CD4-positive, alpha-beta T cell treated with Interleukin-21 for 1 hour (primary cell): Measurements from ENCODE around the gene MTFR1L.
A peak's percentile ranks its signal among the peaks of the same experiment; 100 is the strongest.

Experiments
- DNase-seq: peaks from one replicate; pipeline ENCODE4 v3.0.0-alpha.2; 2020

The MTFR1L gene

DNA sequence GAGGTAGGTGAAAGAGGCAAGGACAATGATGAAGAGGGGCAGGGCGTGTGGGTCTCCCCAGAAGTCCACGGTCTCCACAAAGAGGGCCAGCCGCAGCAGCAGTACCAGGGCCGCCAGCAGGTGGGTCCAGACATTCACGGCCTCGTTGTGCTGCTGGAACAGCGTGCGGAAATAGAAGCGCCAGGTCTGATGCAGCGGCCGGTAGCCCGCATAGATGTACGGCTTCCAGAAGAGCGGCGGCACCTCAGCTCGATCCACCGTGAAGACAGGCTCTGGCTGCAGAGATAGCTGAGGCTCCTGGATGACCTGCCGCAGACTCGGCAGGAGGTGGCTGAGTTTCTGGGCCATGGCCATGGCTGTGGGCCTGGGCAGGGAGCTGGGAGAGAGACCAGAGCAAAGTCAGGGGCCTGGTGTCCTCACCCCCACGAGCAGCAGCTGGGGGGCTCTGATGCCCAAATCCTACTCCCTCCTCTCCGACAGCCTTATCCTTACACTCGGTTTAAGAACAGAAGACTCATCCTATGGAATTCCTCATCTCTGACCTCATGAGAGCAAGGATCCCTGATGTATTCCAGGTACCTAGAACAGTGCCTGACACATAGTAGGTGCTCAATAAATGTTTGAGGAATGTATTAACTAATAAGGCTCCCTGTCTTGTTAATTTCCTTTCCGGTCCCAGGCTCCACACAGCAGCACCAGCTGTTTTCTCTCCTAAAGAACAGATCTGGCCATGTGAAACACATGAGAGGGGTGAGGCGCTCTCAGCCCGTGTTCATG, 43.9 kb downstream of the MTFR1L start:
- no peak for DNase-seq

DNA sequence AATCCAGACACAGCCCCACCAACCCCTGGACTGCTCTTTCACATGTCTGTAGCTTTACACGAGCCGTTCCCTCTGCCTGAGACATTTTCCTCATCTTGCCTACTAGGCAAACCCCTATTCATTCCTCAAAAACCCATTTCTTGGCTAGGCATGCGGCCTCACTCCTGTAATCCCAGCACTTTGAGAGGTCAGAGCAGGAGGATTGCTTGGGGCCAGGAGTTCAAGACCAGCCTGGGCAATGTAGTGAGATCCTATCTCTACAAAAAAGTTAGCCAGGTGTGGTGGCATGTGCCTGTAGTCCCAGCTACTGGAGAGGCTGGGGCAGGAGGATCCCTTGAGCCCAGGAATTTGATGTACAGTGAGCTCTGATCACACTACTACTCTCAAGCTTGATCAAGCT, 44.7 kb downstream of the MTFR1L start:
- DNase-seq = no peak

DNA sequence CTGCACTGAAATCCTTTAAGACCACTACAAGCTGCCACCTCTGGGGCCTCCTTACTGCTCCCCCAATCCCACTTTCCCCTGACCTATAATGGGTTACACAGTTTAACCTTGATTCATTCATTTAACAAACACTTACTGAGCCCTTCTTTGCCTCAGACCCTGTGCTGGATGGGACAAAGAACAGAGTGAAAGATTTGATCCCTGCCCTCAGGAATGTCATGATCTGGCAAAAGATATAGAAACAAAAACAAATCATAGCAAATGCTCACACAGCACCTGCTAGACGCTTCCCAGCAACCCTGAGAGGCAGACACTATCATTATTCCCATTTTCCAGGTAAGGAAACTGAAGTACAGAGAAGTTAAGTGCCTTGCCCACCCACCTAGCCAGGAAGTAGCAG, 46.5 kb downstream of the MTFR1L start:
- no peak for DNase-seq

DNA sequence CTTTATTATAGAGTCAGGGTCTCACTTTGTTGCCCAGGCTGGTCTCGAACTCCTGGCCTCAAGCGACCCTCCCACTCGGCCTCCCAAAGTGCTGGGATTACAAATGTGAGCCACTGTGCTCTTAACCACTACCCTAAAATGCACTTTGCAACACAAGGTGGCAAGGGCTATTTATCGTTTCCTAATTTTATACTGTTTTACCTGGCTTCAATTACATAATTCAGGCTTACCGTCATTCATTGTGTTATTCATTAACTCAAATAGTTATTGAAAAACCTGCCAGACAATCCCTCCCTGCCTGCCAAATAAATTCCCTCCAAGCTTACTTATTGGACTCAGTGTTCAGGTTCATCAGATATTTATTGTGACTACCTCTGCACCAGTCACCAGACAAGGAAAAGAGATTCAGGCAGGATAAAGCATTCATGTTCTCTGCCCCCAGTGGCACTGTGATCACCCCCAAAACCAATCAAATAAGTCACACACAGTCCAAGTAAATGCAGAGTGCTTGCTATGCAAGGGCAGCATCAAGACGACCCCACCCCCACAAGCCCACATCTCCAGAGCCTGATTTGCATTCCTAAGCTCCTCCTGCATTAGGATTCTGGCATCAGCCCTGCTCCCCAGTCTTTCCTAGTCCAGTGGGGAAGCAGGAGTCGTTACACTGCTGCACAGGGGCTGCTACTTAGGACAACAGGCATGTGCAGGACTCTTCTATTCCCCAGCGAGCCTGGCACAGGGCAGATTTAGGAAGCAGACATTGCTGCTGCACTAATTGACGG, 47.6 kb downstream of the MTFR1L start:
- no peak for DNase-seq

DNA sequence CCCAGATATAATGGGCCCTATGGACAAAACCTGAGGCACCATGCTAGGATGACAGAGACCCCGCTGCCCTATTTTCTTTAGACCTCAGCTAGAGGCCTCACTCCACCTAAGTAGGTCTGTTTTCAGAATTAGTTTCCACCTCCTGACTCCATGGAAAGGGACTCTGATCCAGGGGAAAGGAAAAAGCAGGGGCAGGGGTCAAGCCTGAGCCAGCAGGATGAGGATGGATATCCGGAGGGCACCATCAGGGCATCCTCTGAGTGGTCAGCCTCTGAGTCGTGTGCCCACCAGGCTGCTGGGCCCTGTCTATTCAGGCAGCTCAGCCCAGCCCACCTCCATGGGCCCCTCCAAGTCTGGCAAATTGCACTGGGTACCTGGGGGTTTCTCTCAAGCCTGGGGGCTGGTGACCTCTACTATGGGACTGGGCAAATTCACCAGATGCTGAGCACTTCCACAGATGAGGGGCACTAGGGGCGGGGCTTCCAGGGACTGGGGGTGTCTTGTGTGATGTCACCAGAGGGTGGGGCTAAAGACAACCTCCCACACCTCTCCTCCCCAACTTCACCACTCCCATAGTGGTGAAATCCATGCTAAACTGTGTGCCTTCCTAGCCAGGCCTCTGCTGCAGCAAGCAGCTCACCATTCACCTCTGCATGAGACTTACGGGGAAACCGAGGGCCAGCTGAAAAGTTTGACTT, 50.3 kb downstream of the MTFR1L start:
- no peak for DNase-seq

DNA sequence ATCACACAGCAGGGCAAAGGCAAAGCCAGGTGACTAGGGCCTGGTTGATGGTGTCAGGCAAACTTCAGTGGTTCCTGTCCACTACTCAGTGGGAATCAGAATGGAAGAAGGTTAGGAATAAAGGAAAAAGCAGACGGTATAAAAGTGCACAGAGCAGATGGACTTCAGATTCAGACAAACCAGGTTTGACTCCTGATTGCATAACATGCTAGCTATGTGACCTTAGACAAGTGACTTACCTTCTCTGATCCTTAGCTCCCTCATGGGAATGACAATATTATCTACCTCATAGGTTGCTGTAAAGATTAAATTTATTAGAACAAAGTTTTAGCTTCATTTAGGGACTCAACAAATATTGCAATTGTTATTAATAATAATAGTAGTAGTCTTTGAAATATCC, 50.9 kb downstream of the MTFR1L start:
- no peak for DNase-seq

DNA sequence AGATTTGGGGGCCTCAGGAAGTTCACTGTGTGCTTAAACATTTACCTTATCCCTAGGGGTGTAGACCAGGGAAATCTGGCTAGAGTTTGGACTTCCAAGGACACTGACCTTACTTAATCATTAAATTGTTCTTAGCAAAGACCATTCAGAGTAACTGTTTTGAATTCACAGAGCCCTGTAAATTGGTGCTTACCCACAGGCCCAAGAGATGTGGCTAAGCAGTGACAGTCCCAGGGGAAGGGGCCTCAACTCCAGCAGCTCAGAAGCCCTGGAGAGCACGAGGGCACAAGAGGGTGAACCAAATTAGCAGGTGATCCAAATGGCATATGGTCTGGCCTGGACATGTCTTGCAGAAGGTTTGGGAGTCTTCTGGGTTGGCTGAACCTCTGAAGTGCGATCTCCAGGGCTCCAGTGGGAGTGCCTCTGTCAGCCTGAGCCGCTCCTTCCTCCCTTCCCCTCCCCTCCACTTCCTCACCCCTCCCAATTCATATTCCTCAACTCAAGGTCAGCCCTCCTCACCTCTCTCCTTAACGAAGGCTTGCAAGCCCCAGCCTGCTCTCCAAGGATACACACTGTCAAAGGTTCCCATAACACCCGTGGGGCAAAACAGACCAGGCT, 51.4 kb downstream of the MTFR1L start:
- DNase-seq = no peak

DNA sequence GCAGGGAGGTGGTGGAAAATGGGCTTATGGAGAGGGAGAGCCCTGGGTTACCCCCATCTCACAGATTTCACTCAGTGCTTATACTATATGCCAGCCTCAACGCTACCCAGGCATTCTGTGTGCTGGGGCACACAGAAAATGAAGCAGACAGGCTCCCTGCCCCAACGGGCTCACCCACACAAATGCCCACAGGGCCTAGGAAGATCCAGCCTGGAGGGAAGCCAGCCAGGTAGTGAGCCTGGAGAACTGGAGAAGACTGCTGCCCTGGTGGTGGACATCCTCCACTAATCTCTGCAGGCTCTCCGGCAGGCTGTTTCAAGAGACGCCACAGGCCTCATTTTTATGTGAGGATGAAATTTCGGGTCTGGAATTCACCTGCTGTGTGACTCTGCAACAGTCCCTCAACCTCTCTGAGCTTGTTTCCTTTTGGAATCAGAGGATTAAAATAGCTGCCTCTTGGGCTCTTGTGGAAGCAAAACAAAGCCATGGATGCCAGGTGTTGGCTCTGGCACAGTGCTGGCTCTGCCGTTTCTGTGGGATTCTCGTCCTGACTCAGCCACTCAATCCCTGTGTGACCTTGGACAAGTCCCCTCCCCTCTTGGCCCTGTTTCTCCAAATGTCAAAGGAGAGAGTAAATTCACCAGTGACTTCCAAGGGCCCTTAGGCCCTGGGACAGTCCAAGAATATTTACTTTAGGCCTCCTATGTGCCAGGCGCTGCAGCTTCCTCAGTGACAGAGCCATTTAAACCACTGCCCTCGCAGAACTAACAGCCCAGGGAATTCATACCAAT, 52.1 kb downstream of the MTFR1L start:
- DNase-seq = no peak

DNA sequence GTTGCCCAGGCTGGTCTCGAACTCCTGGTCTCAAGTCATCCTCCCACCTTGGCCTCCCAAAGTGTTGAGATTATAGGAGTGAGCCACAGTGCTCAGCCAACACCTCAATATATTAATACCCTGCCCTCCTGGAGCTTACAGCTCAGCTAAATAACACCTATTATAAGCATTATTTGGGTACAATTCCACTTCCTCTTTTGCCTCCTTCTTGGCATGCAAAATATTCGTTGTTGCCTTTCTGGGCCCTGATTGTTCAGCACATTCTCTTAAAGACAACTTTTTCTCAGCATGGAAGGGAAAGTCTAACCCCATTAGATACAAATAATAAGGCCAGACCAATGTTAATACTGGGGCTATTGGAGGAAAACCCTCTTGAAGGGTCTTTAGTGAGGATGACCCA, 53.0 kb downstream of the MTFR1L start:
- no peak for DNase-seq

DNA sequence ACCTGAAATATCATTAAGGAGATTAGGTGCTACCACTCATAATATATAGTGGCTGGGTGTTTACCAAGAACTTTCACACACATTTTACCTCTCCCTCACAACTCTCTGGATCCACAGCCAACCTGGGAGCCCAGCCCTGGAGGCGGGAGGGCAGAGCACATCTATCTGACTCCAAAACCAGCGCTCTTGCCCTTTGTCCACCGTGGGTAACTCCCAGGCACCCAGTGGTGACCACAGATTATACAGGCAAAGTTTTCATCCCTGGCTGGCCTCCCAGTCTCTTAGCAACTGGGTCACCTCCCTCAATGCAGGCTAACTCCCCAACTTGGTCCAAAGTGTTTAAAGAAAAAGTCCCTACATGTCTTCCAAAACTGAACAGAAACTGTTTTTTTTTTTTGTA, 53.4 kb downstream of the MTFR1L start:
- DNase-seq = no peak

DNA sequence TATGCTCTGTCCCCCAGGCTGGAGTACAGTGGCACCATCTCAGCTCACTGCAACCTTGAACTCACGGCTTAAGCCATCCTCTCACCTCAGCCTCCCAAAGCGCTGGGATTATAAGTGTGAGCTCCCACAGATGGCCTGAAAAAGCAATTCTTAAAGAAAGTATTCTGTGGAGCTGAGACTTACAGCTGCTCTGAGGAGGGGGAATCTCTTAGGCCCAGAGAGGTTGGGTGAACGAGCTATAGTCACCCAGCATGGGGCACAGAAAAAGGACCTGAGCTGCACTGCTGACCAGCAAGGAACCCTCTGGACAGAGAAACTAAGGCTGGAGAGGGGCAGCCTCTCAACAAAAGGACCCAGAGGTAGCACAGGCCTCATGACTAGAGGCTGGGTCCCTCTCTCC, 54.5 kb downstream of the MTFR1L start:
- DNase-seq = no peak

DNA sequence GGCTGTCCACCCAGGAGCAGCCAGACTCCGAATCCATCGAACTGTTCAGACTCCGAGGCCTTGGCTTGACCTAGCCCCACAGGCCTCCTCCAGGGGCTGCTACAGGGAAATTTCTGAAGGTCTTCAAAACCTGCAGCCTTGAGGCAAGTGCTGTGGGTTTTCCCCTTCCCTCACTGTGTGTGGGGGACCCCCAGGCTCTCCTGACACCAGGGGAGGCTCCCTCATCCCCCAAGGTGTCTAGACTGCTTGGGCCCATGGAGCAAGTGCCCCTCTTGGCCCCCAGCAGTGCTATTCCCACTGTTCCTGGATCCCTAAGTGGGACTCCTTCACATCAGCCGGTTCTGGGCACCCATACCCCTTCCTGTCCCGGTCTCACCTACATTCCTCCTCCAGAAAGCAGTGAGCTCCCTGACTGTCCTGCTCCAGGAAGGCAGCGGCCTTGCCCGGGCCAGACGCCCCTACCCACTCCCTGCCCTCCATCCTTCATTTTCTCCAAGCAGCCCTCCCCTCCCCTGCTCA, 54.9 kb downstream of the MTFR1L start:
- DNase-seq = no peak

DNA sequence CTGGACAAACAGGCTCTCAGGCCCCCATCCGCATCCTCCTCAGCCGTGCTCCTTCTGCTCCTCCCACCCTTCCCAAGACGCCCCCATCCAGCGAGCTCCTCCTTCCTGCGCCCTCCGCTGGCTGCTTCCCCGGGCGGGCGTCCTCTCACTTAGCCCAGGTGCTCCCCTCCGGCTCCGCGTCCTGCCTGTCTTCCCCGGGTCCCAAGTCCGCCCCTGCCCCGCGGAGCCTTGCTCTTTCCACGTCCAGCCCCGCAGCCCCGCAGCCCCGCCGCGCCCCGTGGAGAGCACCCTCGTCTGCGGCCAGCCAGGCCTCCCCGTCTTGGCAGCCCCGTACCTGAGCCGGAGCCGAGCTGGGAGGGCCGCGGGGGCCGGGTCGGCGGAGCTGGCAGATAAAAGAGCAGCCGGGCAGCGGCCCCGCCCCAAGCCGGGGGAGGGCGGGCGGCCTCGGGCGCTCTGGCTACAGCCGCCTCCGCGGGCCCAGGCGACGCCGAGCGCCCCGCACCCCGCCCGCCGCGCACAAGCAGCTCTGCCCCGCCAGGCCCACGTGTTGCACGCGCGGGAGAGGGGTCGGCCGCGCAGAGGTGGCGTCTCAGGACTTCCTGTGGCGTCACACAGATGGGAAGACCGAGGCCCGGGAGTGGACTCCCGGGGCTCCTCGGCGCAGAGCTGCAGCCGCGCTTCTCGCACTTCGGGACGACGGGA, 55.6 kb downstream of the MTFR1L start, which contains the start of gene PAQR7:
Gene PAQR7, minus strand, starts transcription at position 555 of the 702 bp plus-strand sequence. CDS start 11,869 bp downstream, outside the sequence.
- peak; percentile 65 for DNase-seq

DNA sequence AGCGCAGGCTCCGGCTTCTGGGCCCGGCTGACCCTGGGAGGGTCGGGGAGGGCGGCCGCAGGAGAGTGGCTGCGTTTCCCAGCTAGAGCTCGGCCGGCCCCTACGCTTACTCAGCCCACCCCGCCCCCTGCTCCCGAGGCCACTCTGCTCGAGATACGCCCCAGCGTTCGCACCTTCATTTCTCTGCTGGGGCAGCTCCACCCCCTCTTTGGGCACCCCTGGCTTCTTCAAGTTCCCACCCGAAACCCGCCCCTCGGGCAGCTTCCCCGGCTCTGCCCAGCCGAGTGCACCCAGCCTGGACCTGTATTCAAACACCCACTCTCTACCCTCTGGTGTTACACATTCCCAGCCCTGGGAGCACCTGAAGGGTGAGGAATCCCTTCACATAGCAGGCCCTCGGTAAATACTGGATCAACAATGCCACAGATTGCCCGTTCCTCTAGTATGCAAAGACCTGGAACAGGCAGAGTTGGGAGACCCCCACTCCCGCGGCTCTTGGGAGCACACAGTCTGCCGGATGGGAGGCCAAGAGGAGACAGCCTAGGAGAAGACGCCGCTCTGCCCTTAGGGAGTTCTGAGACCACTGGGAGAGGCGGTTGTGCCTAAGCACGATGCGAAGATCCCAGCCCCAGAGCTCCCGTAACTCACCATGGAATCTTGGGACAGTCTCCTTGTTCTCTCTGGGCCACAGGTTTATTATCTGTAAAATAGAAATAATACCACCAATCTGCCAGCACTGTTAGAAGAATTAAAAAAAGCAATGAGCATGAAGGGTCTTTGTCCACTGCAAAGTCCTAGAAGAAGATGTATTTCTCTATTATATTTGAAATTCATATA, 56.3 kb downstream of the MTFR1L start:
- no peak for DNase-seq

DNA sequence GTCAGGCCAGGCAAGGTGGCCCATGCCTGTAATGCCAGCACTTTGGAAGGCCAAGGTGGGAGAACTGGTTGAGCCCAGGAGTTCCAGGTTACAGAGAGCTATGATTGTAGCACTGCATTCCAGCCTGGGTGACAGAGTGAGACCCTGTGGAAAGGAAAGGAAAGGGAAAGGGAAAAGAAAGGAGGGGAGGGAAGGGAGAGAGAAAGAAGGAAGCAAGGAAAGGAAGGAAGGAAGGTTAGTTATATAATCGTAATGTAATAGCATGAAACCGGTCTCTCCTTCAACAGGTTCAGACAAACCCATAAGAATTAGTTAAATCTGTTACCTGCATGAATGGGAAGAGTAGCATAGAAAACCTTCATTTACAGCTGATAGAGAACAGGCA, 56.9 kb downstream of the MTFR1L start:
- no peak for DNase-seq

DNA sequence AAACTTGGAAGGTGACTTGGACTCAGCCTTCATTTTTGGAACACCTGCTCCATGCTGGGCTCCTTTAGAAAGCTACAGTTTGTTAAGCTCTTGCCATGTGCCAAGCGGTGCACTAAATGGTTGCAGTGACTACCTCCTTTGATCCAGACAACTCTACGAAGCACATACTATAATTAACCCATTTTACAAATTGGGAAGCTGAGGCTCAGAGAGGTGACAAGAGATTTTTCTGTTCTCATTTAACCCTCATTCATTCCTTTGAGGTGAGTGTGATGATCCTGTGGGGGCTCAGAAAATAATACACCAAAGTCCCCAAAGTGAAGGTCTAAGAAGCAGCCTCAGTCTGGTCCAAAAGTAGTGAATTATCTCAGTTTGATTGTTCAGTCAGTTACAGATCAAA, 57.4 kb downstream of the MTFR1L start:
- no peak for DNase-seq

DNA sequence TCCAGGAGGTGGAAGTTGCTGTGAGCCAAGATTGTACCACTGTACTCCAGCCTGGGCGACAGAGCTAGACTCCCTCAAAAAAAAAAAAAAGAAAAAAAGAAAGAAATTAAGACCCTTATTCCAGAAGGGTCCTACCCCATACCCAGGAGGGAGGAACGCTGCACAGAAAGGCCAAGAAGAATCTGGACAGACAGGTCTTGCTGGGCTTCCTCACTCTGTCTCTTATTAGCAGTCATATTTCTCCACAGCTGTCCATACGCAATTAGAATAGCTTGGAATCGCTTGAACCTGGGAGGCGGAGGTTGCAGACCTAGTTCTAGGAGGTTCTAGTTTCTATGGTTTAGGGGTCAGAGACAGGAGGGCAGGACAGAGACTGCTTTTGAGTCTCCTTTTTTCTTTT, 58.9 kb downstream of the MTFR1L start:
- DNase-seq = no peak

DNA sequence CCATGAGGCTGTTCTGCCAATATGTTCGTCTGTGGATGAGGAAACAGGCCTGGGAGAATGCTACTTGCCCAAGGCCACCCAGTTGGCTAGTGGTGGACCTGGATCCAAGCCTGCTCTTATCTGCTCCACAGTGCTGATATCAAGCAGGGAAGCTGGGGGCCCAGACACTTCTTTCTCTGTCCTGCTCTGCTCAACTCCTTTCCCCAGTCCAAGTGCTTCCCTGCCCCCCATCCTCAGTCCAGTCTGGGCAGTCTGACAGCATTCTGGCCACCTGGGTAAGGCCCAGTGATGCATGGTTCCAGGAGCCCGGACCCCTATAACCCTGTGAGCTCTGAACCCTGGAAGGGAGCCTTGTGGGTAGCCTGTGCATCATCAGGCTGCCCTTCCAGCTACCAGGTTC, 59.9 kb downstream of the MTFR1L start:
- DNase-seq = no peak

DNA sequence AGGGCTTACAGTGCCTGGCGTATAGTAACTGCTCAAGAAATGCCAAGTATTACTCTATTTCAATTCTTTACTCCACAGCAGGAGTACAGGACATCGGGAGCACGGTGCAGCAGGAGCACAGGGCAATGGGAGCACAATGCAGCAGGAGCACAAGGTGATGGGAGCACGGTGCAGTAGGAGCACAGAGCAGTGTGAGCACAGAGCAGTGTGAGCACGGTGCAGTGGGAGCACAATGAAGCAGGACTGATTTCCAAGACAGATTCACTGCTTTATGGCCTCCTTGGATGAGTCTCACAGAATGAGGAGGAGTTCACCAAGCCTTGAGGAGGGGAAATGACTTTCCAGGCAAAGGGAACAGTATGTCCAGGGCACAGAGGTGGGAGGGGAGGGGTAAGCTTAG, 60.8 kb downstream of the MTFR1L start:
- no peak for DNase-seq

DNA sequence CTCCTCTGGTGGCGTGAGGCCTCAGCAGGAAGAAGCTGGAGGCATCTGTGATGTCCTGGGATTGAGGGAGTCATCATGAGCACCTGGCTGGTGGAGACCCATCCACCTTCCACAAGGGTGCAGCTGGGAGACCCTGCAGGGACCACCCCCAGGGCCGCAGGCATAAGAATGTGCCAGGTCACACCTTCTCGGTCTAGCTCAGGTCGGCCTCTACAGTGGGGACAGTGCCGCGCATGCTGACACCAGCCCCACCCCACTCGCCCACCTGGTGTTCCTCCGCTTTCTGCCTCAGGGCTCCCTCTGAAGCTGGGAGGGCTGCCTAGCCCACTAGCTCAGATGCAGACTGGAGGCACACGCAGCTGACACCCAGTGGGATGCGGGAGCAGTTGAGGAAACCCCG, 61.5 kb downstream of the MTFR1L start:
- DNase-seq = no peak
